Endothelial cell of umbilical vein (primary cell): Measurements from ENCODE around the gene PACS1. TPM values are rescaled to one million over a fixed set of nuclear protein-coding genes. Genes with fewer than 3 reads are reported as not detected.
A peak's percentile ranks its signal among the peaks of the same experiment; 100 is the strongest.

Source experiments
- BruUV-seq: library from RNA; stranded (reverse); fragments of 400-500 nt; replicated peaks from 2 replicates; lab custom pipeline; 2021; lab: Mats Ljungman, UMichigan
- CTCF ChIA-PET: fragments of 300-600, 350-600 bp; sonication (Branson Sonifier 250); formaldehyde crosslinking; loops from one replicate; lab custom pipeline; 2021; ENCODE audit warnings: antibody characterized with exemption, inconsistent platforms; lab: Charles Lee
- POLR2A ChIA-PET: fragments of 300-600, 350-600 bp; sonication (Branson Sonifier 250); formaldehyde crosslinking; loops from one replicate; lab custom pipeline; 2021; ENCODE audit warnings: antibody characterized with exemption, inconsistent platforms; lab: Charles Lee
- DNase-seq: peaks from one replicate; pipeline ENCODE4 v3.0.0-alpha.2; 2011; ENCODE audit warnings: low read depth, low spot score
- FAIRE-seq: peaks from 2 replicates; lab custom pipeline; 2011; peaks lifted over from hg19 to GRCh38; lab: Jason Lieb, UNC
- H2AFZ ChIP-seq: 2 replicates; pipeline ENCODE4 v1.6.0; 2012; ENCODE audit warnings: low read depth, low read length, control low read depth, inconsistent platforms
- H3K27ac ChIP-seq: 2 replicates; pipeline ENCODE4 v1.5.1; 2011; ENCODE audit warnings: low read depth, mild to moderate bottlenecking, control low read depth, low read length, moderate library complexity; ENCODE audit not compliant: insufficient read depth
- H3K27me3 ChIP-seq, 2 experiments: 2 replicates each; pipeline versions ENCODE4 v1.6.0 to v1.6.1; 2011; ENCODE audit warnings: low read length in 2 of 2, mixed read lengths in 1 of 2; ENCODE audit not compliant: control insufficient read depth in 2 of 2, insufficient read depth in 2 of 2
- H3K36me3 ChIP-seq, 2 experiments: 2 replicates in 1 of 2; 3 replicates in 1 of 2; pipeline ENCODE4 v1.5.1; 2011; ENCODE audit warnings: low read length in 2 of 2, mild to moderate bottlenecking in 1 of 2, moderate library complexity in 1 of 2; ENCODE audit not compliant: control insufficient read depth in 2 of 2, insufficient read depth in 2 of 2; ENCODE audit errors: extremely low read depth in 1 of 2
- H3K4me1 ChIP-seq: 3 replicates; pipeline ENCODE4 v1.5.1; 2011; ENCODE audit warnings: mild to moderate bottlenecking, low read length; ENCODE audit not compliant: control insufficient read depth, insufficient read depth; ENCODE audit errors: extremely low read depth
- H3K4me2 ChIP-seq: 2 replicates; pipeline ENCODE4 v1.6.1; 2011; ENCODE audit warnings: low read length, control low read depth, mixed read lengths; ENCODE audit not compliant: insufficient read depth
- H3K4me3 ChIP-seq, 3 experiments: fragments of 200-600 bp in 1 of 3; sonication (generic), shearing (Covaris generic) in 1 of 3; replicated peaks in 1 of 3; 2 replicates each; pipeline ENCODE4 v1.5.1; 2011 to 2016; ENCODE audit warnings: control low read depth in 3 of 3, low read length in 3 of 3, mild to moderate bottlenecking in 2 of 3, inconsistent platforms in 1 of 3, low read depth in 1 of 3, moderate library complexity in 1 of 3; ENCODE audit not compliant: insufficient read depth in 1 of 3
- H3K79me2 ChIP-seq: 2 replicates; pipeline ENCODE4 v1.6.0; 2012; ENCODE audit warnings: low read length, inconsistent platforms; ENCODE audit not compliant: control insufficient read depth, insufficient read depth
- H3K9ac ChIP-seq: replicated peaks from 2 replicates; pipeline ENCODE3; 2011; ENCODE audit warnings: low read length, control low read depth; ENCODE audit not compliant: insufficient read depth; ENCODE audit errors: extremely low read depth
- H3K9me1 ChIP-seq: replicated peaks from 3 replicates; pipeline ENCODE4 v1.6.0; 2011; ENCODE audit warnings: mild to moderate bottlenecking, low read length; ENCODE audit not compliant: control insufficient read depth, insufficient read depth; ENCODE audit errors: extremely low read depth
- H3K9me3 ChIP-seq: replicated peaks from 2 replicates; pipeline ENCODE4 v1.5.1; 2012; ENCODE audit warnings: low read length, inconsistent platforms; ENCODE audit not compliant: control insufficient read depth, insufficient read depth
- H4K20me1 ChIP-seq: replicated peaks from 2 replicates; pipeline ENCODE3; 2011; ENCODE audit warnings: mild to moderate bottlenecking, low read length; ENCODE audit not compliant: control insufficient read depth, insufficient read depth; ENCODE audit errors: extremely low read depth
- EZH2 ChIP-seq: IDR thresholded peaks from 2 replicates; pipeline ENCODE4 v1.6.1; 2012; ENCODE audit warnings: borderline replicate concordance, low read depth, mild to moderate bottlenecking, moderate library complexity, low read length, inconsistent platforms; ENCODE audit not compliant: severe bottlenecking
- FOS ChIP-seq: IDR thresholded peaks from 2 replicates; pipeline ENCODE4 v1.6.1; 2011; ENCODE audit warnings: mild to moderate bottlenecking, low read length, moderate library complexity, borderline replicate concordance; ENCODE audit not compliant: insufficient read depth
- GATA2 ChIP-seq: IDR thresholded peaks from 2 replicates; pipeline ENCODE4 v1.7.0; 2011; ENCODE audit warnings: low read depth, mild to moderate bottlenecking, moderate library complexity, mixed read lengths, low read length; ENCODE audit not compliant: insufficient read length, insufficient read depth
- JUN ChIP-seq: IDR thresholded peaks from 2 replicates; pipeline ENCODE4 v1.6.1; 2011; ENCODE audit warnings: borderline replicate concordance, low read depth; ENCODE audit not compliant: insufficient read length, insufficient read depth
- MYC ChIP-seq: IDR thresholded peaks from one replicate; pipeline ENCODE4 v1.6.1; 2011; ENCODE audit warnings: mild to moderate bottlenecking, low read depth, low read length
- POLR2A ChIP-seq: IDR thresholded peaks from 2 replicates; pipeline ENCODE4 v1.6.1; 2012; ENCODE audit warnings: low read depth, mild to moderate bottlenecking, control low read depth, low read length
- POLR2AphosphoS5 ChIP-seq: IDR thresholded peaks from 2 replicates; pipeline ENCODE4 v1.6.1; 2012; ENCODE audit warnings: low read depth, mild to moderate bottlenecking, control low read depth, low read length, moderate library complexity; ENCODE audit not compliant: insufficient read depth
- dilution Hi-C: fragments of 300-500 bp; cut with MboI; formaldehyde crosslinking; loops from one replicate; pipeline ENCODE4 v1.15.0; 2019; ENCODE audit warnings: low sequenced_read_pairs; ENCODE audit not compliant: extremely low pct_ligation_motif_present
- intact Hi-C: fragments of 100-400 bp; cut with micrococcal nuclease; formaldehyde crosslinking; loops from one replicate; pipeline ENCODE4 v1.10.0; 2022
- polyA plus RNA-seq, 4 experiments: library from polyadenylated mRNA; depleted of rRNA in 3 of 4; stranded (reverse) in 3 of 4; unstranded in 1 of 4; fragments of >200 nt; gene quantifications; 2 replicates each; pipeline versions ENCODE4 v1.2.1 to v1.2.3, GENCODE V29; 2011 to 2012; ENCODE audit warnings: missing spikeins in 1 of 4
- total RNA-seq: library from RNA; stranded (reverse); gene quantifications from 2 replicates; pipeline ENCODE4 v1.2.3, GENCODE V29; 2021
- TF ChIP-seq, protein P1 (sequence below), 2 donors: IDR thresholded peaks; 1 replicate in 1 of 2; 2 replicates in 1 of 2; pipeline ENCODE4 v1.5.1; 2011; ENCODE audit warnings: low read length in 2 of 2, mild to moderate bottlenecking in 2 of 2, moderate library complexity in 2 of 2, control low read depth in 1 of 2, inconsistent platforms in 1 of 2, low read depth in 1 of 2; ENCODE audit not compliant: insufficient read depth in 1 of 2; ENCODE audit errors: extremely low read depth in 1 of 2
- TF ChIP-seq, protein P2 (sequence below): IDR thresholded peaks from 2 replicates; pipeline ENCODE4 v1.6.1; 2011; ENCODE audit not compliant: insufficient read depth, insufficient read length

PACS1 gene
- total and polyA plus RNA-seq, 2 donors (not counting 3 experiments of a cell fraction or from before 2014, with no cell fraction given), result 26.4 to 64.4 TPM

DNA sequence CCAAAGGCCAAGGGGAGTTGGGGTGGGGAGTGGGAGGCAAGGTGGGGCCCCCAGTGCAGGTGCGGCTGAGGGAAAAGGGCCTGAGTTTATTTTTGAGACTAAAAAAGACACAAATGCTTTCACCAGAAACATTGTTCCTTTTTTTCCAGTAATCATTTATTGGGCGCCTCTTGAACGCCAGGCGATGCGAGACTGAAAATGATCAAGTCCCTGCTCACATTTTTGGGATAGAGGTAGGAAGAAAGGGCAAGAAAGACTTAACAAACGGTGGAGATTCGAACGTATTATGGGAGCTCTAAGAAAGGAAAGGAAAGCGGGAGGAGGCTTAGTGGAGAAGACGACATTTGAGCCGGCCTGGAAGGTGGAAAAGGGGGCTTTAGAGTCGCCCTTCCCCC, 18.7 kb upstream of the PACS1 start:
- Histone ChIP-seq H3K4me1 (peaks cover 14% of the 10 kb centered on the region), H3K9ac (peak overlapping the region; percentile 88), H3K9me1 (no peaks in the 10 kb centered on the region), H2AFZ (peak overlapping the region; percentile 39), H3K27me3 (peaks cover 2 to 3% of the 10 kb centered on the region in 2 experiments), H3K27ac (peak overlapping the region; percentile 58), H3K4me3 (peak overlapping the region; percentile 41 to 67 (median 53)), H3K4me2 (peak overlapping the region; percentile 50), H3K79me2 (peaks cover 28% of the 10 kb centered on the region), H3K9me3 (no peaks in the 10 kb centered on the region), H4K20me1 (no peaks in the 10 kb centered on the region), H3K36me3 (peaks cover 7 to 12% of the 10 kb centered on the region in 2 experiments)
- FAIRE-seq (peak; percentile 26), DNase-seq (no peak)
- intact Hi-C loops (loop anchor here (5.0 kb wide), 1 partner anchor 134 kb away; the partner anchor contains the start of genes C11orf68 and DRAP1), dilution Hi-C loops (no loop called here)
- BruUV-seq, result no TSS peak
- ChIA-PET CTCF (interaction anchor here (0.9 to 4.0 kb wide), 2 partner anchors 17 to 191 kb away, joined by 4 to 16 read pairs; partner anchors contain the start of gene MUS81), POLR2A (interaction anchor here (0.7 to 1.1 kb wide), 2 partner anchors 49 to 67 kb away, joined by 3 to 4 read pairs; partner anchors contain the start of gene BANF1)
- TF ChIP-seq JUN (no peak), FOS (no peak), GATA2 (no peak), EZH2 (no peak), POLR2A (no peak), MYC (no peak), POLR2AphosphoS5 (no peak)
- TF ChIP-seq, protein P1, sequence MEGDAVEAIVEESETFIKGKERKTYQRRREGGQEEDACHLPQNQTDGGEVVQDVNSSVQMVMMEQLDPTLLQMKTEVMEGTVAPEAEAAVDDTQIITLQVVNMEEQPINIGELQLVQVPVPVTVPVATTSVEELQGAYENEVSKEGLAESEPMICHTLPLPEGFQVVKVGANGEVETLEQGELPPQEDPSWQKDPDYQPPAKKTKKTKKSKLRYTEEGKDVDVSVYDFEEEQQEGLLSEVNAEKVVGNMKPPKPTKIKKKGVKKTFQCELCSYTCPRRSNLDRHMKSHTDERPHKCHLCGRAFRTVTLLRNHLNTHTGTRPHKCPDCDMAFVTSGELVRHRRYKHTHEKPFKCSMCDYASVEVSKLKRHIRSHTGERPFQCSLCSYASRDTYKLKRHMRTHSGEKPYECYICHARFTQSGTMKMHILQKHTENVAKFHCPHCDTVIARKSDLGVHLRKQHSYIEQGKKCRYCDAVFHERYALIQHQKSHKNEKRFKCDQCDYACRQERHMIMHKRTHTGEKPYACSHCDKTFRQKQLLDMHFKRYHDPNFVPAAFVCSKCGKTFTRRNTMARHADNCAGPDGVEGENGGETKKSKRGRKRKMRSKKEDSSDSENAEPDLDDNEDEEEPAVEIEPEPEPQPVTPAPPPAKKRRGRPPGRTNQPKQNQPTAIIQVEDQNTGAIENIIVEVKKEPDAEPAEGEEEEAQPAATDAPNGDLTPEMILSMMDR (IDR thresholded peaks at IDR 0.05; ENCODE audit: extremely low read depth in 1 of 2, insufficient read depth in 1 of 2, low read depth in 1 of 2, low read length in 2 of 2), result no peak
- TF ChIP-seq, protein P2, sequence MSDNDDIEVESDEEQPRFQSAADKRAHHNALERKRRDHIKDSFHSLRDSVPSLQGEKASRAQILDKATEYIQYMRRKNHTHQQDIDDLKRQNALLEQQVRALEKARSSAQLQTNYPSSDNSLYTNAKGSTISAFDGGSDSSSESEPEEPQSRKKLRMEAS, result no peak
